ENCODE data around the gene IFNL3.

GRCh38 chr19:39276740-39277139, 31.9 kb upstream of the IFNL3 start:
- TF ChIP-seq CTCF (IDR thresholded peaks at IDR 0.05; ENCODE audit: insufficient read depth, low read length) (no peak), POLR2AphosphoS5 (IDR thresholded peaks at IDR 0.05; ENCODE audit: low read depth) (no peak), GABPA (IDR thresholded peaks at IDR 0.05; ENCODE audit: low read depth) (no peak)
- TF ChIP-seq, protein P1, sequence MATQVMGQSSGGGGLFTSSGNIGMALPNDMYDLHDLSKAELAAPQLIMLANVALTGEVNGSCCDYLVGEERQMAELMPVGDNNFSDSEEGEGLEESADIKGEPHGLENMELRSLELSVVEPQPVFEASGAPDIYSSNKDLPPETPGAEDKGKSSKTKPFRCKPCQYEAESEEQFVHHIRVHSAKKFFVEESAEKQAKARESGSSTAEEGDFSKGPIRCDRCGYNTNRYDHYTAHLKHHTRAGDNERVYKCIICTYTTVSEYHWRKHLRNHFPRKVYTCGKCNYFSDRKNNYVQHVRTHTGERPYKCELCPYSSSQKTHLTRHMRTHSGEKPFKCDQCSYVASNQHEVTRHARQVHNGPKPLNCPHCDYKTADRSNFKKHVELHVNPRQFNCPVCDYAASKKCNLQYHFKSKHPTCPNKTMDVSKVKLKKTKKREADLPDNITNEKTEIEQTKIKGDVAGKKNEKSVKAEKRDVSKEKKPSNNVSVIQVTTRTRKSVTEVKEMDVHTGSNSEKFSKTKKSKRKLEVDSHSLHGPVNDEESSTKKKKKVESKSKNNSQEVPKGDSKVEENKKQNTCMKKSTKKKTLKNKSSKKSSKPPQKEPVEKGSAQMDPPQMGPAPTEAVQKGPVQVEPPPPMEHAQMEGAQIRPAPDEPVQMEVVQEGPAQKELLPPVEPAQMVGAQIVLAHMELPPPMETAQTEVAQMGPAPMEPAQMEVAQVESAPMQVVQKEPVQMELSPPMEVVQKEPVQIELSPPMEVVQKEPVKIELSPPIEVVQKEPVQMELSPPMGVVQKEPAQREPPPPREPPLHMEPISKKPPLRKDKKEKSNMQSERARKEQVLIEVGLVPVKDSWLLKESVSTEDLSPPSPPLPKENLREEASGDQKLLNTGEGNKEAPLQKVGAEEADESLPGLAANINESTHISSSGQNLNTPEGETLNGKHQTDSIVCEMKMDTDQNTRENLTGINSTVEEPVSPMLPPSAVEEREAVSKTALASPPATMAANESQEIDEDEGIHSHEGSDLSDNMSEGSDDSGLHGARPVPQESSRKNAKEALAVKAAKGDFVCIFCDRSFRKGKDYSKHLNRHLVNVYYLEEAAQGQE (IDR thresholded peaks at IDR 0.05; ENCODE audit: insufficient replicate concordance, low read depth): no peak

All from HL-60 (cell line).